ENCODE data around the gene SLC4A7.
A peak's percentile ranks its signal among the peaks of the same experiment; 100 is the strongest.
"Not testable (repeated sequence)": the region's sequence is repeated elsewhere in the genome, so short reads cannot be mapped to it uniquely, and the experiment has no call there.

SLC4A7 gene

GRCh38 chr3:27486336-27486735 lies 2.2 kb upstream of the SLC4A7 start:
- no peak for DNase-seq

- DNase-seq = no peak
Measured at GRCh38 chr3:27485866-27486265, 1.7 kb upstream of the SLC4A7 start.

- peak in 1 of 2 experiments; percentile 16 for DNase-seq
Measured at GRCh38 chr3:27483117-27484014, 818 bp downstream of the SLC4A7 start.

GRCh38 chr3:27479806-27480543 lies 4.2 kb downstream of the SLC4A7 start:
- no peak for DNase-seq

GRCh38 chr3:27471923-27472550 lies 12.1 kb downstream of the SLC4A7 start:
- DNase-seq = no peak

GRCh38 chr3:27468283-27468886 lies 15.8 kb downstream of the SLC4A7 start:
- no peak for DNase-seq

GRCh38 chr3:27467545-27467944 lies 16.6 kb downstream of the SLC4A7 start:
- DNase-seq = no peak

GRCh38 chr3:27464646-27465045 lies 19.5 kb downstream of the SLC4A7 start:
- DNase-seq = no peak

GRCh38 chr3:27462228-27462627 lies 22.0 kb downstream of the SLC4A7 start:
- DNase-seq = no peak

- DNase-seq = no peak
Measured at GRCh38 chr3:27458929-27459328, 25.3 kb downstream of the SLC4A7 start.

- no peak for DNase-seq
Measured at GRCh38 chr3:27456554-27456953, 27.6 kb downstream of the SLC4A7 start.

GRCh38 chr3:27454914-27455313 lies 29.3 kb downstream of the SLC4A7 start:
- no peak for DNase-seq

GRCh38 chr3:27454461-27454860 lies 29.7 kb downstream of the SLC4A7 start:
- no peak for DNase-seq

- DNase-seq = no peak
Measured at GRCh38 chr3:27452368-27453090, 31.7 kb downstream of the SLC4A7 start.

- DNase-seq = no peak
Measured at GRCh38 chr3:27451842-27452241, 32.3 kb downstream of the SLC4A7 start.

GRCh38 chr3:27451251-27451650 lies 32.9 kb downstream of the SLC4A7 start:
- DNase-seq = no peak

- no peak for DNase-seq
Measured at GRCh38 chr3:27449530-27450150, 34.5 kb downstream of the SLC4A7 start.

GRCh38 chr3:27442995-27443394 lies 41.2 kb downstream of the SLC4A7 start:
- DNase-seq = not testable (repeated sequence)

- DNase-seq = not testable (repeated sequence)
Measured at GRCh38 chr3:27438352-27438751, 45.8 kb downstream of the SLC4A7 start.

- DNase-seq = no peak
Measured at GRCh38 chr3:27431116-27431515, 53.1 kb downstream of the SLC4A7 start.

- DNase-seq = no peak
Measured at GRCh38 chr3:27429909-27430308, 54.3 kb downstream of the SLC4A7 start.

- DNase-seq = no peak
Measured at GRCh38 chr3:27428446-27428845, 55.7 kb downstream of the SLC4A7 start.

All from NCI-H187 (cell line).